K562 (cell line): Measurements from ENCODE around the gene SRP54. TPM values are rescaled to one million over a fixed set of nuclear protein-coding genes. Genes with fewer than 3 reads are reported as not detected.

ENCODE experiments used
- BACH1 ChIP-seq: fragments of 200-800 bp; sonication (Bioruptor generic); IDR thresholded peaks from 2 replicates; pipeline ENCODE4 v1.6.1; 2016; ENCODE audit warnings: missing genetic modification characterization, missing compliant biosample characterization
- BDP1 ChIP-seq: IDR thresholded peaks from 3 replicates; pipeline ENCODE4 v1.6.1; 2011; ENCODE audit not compliant: insufficient read length, insufficient read depth
- BRD9 ChIP-seq: fragments of 450-650 bp; IDR thresholded peaks from 2 replicates; pipeline ENCODE4 v1.6.1; 2018; ENCODE audit warnings: low read depth; ENCODE audit not compliant: partially characterized antibody
- CBX1 ChIP-seq: sonication (generic); IDR thresholded peaks from 2 replicates; pipeline ENCODE4 v1.6.1; 2016; ENCODE audit warnings: antibody characterized with exemption, low read depth, mild to moderate bottlenecking
- CCAR2 ChIP-seq: fragments of 200-400 bp; formaldehyde crosslinking; IDR thresholded peaks from 2 replicates; pipeline ENCODE4 v1.6.1; 2017; ENCODE audit warnings: mild to moderate bottlenecking, low read depth, low read length
- CTBP1 ChIP-seq: fragments of 450-650 bp; IDR thresholded peaks from 2 replicates; pipeline ENCODE4 v1.6.1; 2016; ENCODE audit warnings: borderline replicate concordance
- EP400 ChIP-seq: fragments of 450-650 bp; IDR thresholded peaks from 2 replicates; pipeline ENCODE4 v1.6.1; 2017; ENCODE audit warnings: antibody characterized with exemption, mild to moderate bottlenecking, moderate library complexity
- ETV1 ChIP-seq: fragments of 450-650 bp; conservative IDR thresholded peaks from 2 replicates; pipeline ENCODE4 v1.6.1; 2016; ENCODE audit warnings: missing genetic modification characterization, control low read depth, low read depth, missing compliant biosample characterization
- FOXO4 ChIP-seq: fragments of 450-650 bp; formaldehyde crosslinking; IDR thresholded peaks from 2 replicates; pipeline ENCODE4 v1.4.0; 2020; ENCODE audit warnings: mild to moderate bottlenecking, moderate library complexity
- HBP1 ChIP-seq: fragments of 450-650 bp; formaldehyde crosslinking; IDR thresholded peaks from 2 replicates; pipeline ENCODE4 v1.4.0; 2022; ENCODE audit warnings: missing genetic modification characterization
- MAFK ChIP-seq: IDR thresholded peaks from 2 replicates; pipeline ENCODE4 v1.6.1; 2011; ENCODE audit warnings: low read length, improper control_type of control experiment
- RHOXF2B ChIP-seq: fragments of 250-450 bp; sonication (Bioruptor Pico); conservative IDR thresholded peaks from 2 replicates; pipeline ENCODE4 v1.5.1; 2021
- SETDB1 ChIP-seq: IDR thresholded peaks from one replicate; pipeline ENCODE4 v1.6.1; 2012; ENCODE audit warnings: low read length, control low read depth, inconsistent platforms
- SMAD2 ChIP-seq: fragments of 150-350 bp; IDR thresholded peaks from 2 replicates; pipeline ENCODE4 v1.6.1; 2014; ENCODE audit warnings: low read depth, mild to moderate bottlenecking, low read length
- SMARCB1 ChIP-seq: IDR thresholded peaks from 2 replicates; pipeline ENCODE4 v1.6.1; 2011; ENCODE audit warnings: improper control_type of control experiment, low read depth; ENCODE audit not compliant: insufficient read length
- TRIM24 ChIP-seq, 2 experiments: fragments of 450-650 bp; IDR thresholded peaks; 2 replicates each; pipeline ENCODE4 v1.6.1; 2016
- USF2 ChIP-seq: sonication (generic); formaldehyde crosslinking; IDR thresholded peaks from 2 replicates; pipeline ENCODE4 v1.5.0; 2020; ENCODE audit warnings: missing genetic modification reagents
- ZBTB12 ChIP-seq: fragments of 250-450 bp; sonication (Bioruptor Pico); IDR thresholded peaks from 2 replicates; pipeline ENCODE4 v1.4.0; 2020
- ZNF609 ChIP-seq: sonication (generic); formaldehyde crosslinking; IDR thresholded peaks from 2 replicates; pipeline ENCODE4 v1.8.1; 2023; ENCODE audit warnings: missing genetic modification reagents, mild to moderate bottlenecking, borderline replicate concordance
- ZNF717 ChIP-seq: fragments of 250-450 bp; sonication (Bioruptor Pico); IDR thresholded peaks from 2 replicates; pipeline ENCODE4 v1.5.0; 2021
- polyA plus RNA-seq, 8 experiments: library from polyadenylated mRNA; depleted of rRNA in 4 of 8; stranded (reverse) in 5 of 8; unstranded in 3 of 8; fragments of >200 nt; fragmentation: Nextera tagmentation in 2 of 8; fragmentation: Illumina TruSeq in 1 of 8; extraction: Ambion mirVana in 2 of 8; extraction: Trizol in 1 of 8; gene quantifications; 2 replicates each; pipeline versions ENCODE4 v1.2.1 to v1.2.3, GENCODE V29; 2011 to 2014; ENCODE audit warnings: inconsistent platforms in 1 of 8, missing spikeins in 1 of 8
- total RNA-seq, 7 experiments: library from RNA; depleted of rRNA in 6 of 7; stranded (reverse); fragments of >200 nt in 6 of 7; fragmentation: Illumina TruSeq in 2 of 7; extraction: Trizol in 2 of 7; gene quantifications; 2 replicates each; pipeline versions ENCODE4 v1.2.1 to v1.2.3, GENCODE V29; 2011 to 2021; ENCODE audit warnings: low replicate concordance in 1 of 7

Gene SRP54
- total and polyA plus RNA-seq, 9 of the 15 experiments (the other 6 are each of a cell fraction or from before 2014, with no cell fraction given), result 28.6 to 69.8 (median 51.7) TPM

- TF ChIP-seq ZNF609 (CRISPR knock-in tag) (no peak), FOXO4 (no peak), SMARCB1 (no peak), TRIM24 (IDR thresholded peaks at IDR 0.05) (peak in 1 of 2 experiments; percentile 45; a peak in 2 of 4 replicates), SETDB1 (no peak), ZNF717 (CRISPR knock-in tag) (no peak), USF2 (CRISPR knock-in tag) (no peak), CTBP1 (peak; percentile 50; the same call in 1 of the 2 replicates), ZBTB12 (CRISPR knock-in tag) (no peak), RHOXF2B (CRISPR knock-in tag) (no peak), CCAR2 (no peak), EP400 (0 out of 2 replicates have a peak, but pooled peaks have one; percentile 46), HBP1 (no peak), MAFK (peak; percentile 94), SMAD2 (no peak), BDP1 (no peak), CBX1 (no peak), ETV1 (tag) (no peak), BRD9 (no peak), BACH1 (tag) (peak; percentile 95)
Observed at GRCh38 chr14:35050652-35051051, 67.9 kb downstream of the SRP54 start (continued).
